DND-41 (cell line): ENCODE results near the gene GRIN2A.

Experiments
- ATAC-seq: fragments of 200-7000 bp; cut with Tn5 transposase; 3 replicates; pipeline ENCODE4 v1.9.1; 2021; ENCODE audit warnings: low read depth; ENCODE audit not compliant: insufficient read depth
- DNase-seq: peaks from one replicate; pipeline ENCODE4 v3.0.0-alpha.2; 2020
- H2AFZ ChIP-seq: 2 replicates; pipeline ENCODE4 v1.6.0; 2012; ENCODE audit warnings: low read depth, low read length
- H3K27ac ChIP-seq: 2 replicates; pipeline ENCODE4 v1.5.1; 2012; ENCODE audit warnings: low read length, inconsistent platforms
- H3K27me3 ChIP-seq: fragments of 200-600 bp; sonication (generic); 2 replicates; pipeline ENCODE4 v1.6.0; 2012; ENCODE audit warnings: low read length, mild to moderate bottlenecking, inconsistent platforms; ENCODE audit not compliant: insufficient read depth, poor library complexity
- H3K36me3 ChIP-seq: 2 replicates; pipeline ENCODE4 v1.5.1; 2012; ENCODE audit warnings: low read length, inconsistent platforms; ENCODE audit not compliant: insufficient read depth
- H3K4me1 ChIP-seq: 2 replicates; pipeline ENCODE4 v1.5.1; 2012; ENCODE audit warnings: mild to moderate bottlenecking, low read length; ENCODE audit not compliant: insufficient read depth
- H3K4me2 ChIP-seq: 2 replicates; pipeline ENCODE4 v1.6.0; 2012; ENCODE audit warnings: mild to moderate bottlenecking, moderate library complexity, low read length, inconsistent platforms; ENCODE audit not compliant: insufficient read depth
- H3K4me3 ChIP-seq, 2 experiments: fragments of 200-600 bp in 1 of 2; shearing (Covaris generic) in 1 of 2; 2 replicates each; pipeline ENCODE4 v1.5.1; 2012 to 2016; ENCODE audit warnings: inconsistent platforms in 2 of 2, low read length in 2 of 2, mild to moderate bottlenecking in 2 of 2, low read depth in 1 of 2, moderate library complexity in 1 of 2
- H3K79me2 ChIP-seq: 2 replicates; pipeline ENCODE4 v1.6.0; 2012; ENCODE audit warnings: low read length, inconsistent platforms; ENCODE audit not compliant: insufficient read depth
- H3K9ac ChIP-seq: 2 replicates; pipeline ENCODE4 v1.6.0; 2012; ENCODE audit warnings: low read depth, mild to moderate bottlenecking, inconsistent platforms, low read length, moderate library complexity
- H3K9me3 ChIP-seq: 2 replicates; pipeline ENCODE4 v1.5.1; 2012; ENCODE audit warnings: low read length, moderate library complexity, mild to moderate bottlenecking, inconsistent platforms; ENCODE audit not compliant: insufficient read depth, severe bottlenecking
- H4K20me1 ChIP-seq: 2 replicates; pipeline ENCODE4 v1.6.0; 2012; ENCODE audit warnings: low read length; ENCODE audit not compliant: insufficient read depth
- CTCF ChIP-seq: IDR thresholded peaks from 2 replicates; pipeline ENCODE4 v1.5.1; 2012; ENCODE audit warnings: borderline replicate concordance, low read length, moderate library complexity, mild to moderate bottlenecking; ENCODE audit not compliant: poor library complexity, severe bottlenecking; ENCODE audit errors: extremely low read depth
- EZH2 ChIP-seq: IDR thresholded peaks from 3 replicates; pipeline ENCODE4 v1.6.1; 2012; ENCODE audit warnings: borderline replicate concordance, low read depth, mild to moderate bottlenecking, moderate library complexity, low read length, inconsistent platforms; ENCODE audit not compliant: severe bottlenecking

GRIN2A gene

GRCh38 chr16:9911989-9912388 is 270.2 kb downstream of the GRIN2A start:
- Histone ChIP-seq H3K27ac (no peak overlapping the region), H3K4me2 (no peak overlapping the region), H4K20me1 (no peaks in the 10 kb centered on the region), H2AFZ (no peak overlapping the region), H3K9ac (no peak overlapping the region), H3K4me1 (no peaks in the 10 kb centered on the region), H3K9me3 (no peaks in the 10 kb centered on the region), H3K4me3 (no peak overlapping the region), H3K27me3 (no peaks in the 10 kb centered on the region), H3K79me2 (no peaks in the 10 kb centered on the region), H3K36me3 (no peaks in the 10 kb centered on the region)
- DNase-seq (no peak), ATAC-seq (no peak)
- TF ChIP-seq EZH2 = no peak
- TF ChIP-seq CTCF = no peak

DNA sequence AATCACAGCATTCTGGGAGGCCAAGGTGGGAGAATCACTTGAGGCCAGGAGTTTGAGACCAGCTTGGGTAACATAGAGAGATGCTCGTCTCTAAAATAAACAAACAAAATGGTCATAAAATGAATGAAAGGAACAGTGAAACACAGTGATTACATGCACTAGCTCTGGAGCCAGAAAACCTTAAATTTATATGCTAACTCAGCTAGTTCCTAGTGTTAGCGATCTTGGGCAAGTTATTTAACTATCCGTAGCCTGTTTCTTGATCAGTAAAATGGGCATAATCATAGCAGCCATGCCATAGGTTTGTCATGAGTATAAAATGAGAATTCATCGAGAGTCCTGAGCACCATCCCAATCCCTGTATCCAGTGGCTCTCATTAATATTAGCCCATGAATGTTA is 271.0 kb downstream of the GRIN2A start:
- H3K4me1 ChIP-seq = no peaks in the 10 kb centered on the region
- no peaks in the 10 kb centered on the region for H3K27me3 ChIP-seq
- TF ChIP-seq CTCF = no peak
- TF ChIP-seq EZH2 = no peak
- no peaks in the 10 kb centered on the region for H3K79me2 ChIP-seq
- ATAC-seq (no peak), DNase-seq (no peak)
- no peak overlapping the region for H3K9ac ChIP-seq
- H3K36me3 ChIP-seq = no peaks in the 10 kb centered on the region
- H3K9me3 ChIP-seq = no peaks in the 10 kb centered on the region
- no peak overlapping the region for H3K4me2 ChIP-seq
- H3K4me3 ChIP-seq = no peak overlapping the region
- no peaks in the 10 kb centered on the region for H4K20me1 ChIP-seq
- no peak overlapping the region for H2AFZ ChIP-seq
- H3K27ac ChIP-seq = no peak overlapping the region

DNA sequence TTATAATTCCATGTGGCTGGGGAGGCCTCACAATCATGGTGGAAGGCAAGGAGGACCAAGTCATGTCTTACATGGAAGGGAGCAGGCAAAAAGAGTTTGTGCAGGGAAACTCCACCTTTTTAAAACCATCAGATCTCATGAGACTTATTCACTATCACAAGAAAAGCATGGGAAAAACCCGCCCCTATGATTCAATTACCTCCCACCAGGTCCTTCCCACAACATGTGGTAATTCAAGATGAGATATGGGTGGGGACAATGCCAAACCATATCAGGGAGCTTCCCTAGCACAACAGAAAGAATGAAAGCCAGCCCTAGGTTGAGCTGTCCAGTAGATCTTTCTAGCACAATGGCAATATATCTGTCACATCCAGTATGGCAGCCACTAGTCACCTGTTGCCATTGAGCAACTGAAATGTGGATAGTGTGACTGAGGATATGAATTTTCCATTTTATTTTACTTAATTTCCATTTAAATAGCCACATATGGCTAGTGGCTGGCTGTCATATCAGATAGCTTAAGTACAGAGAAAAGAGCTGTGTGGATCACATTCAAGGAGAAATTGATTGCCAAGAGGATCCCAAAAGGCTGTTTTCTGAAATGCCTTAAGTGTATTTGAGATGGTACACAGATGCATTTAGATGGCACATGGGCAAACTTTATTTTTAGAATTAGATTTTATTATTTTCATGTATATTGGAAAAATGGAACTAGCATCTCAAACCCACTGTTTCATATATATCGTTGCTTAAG is 273.0 kb downstream of the GRIN2A start:
- TF ChIP-seq EZH2 (no peak), CTCF (no peak)
- no peaks in the 10 kb centered on the region for H3K79me2 ChIP-seq
- H3K9me3 ChIP-seq = no peaks in the 10 kb centered on the region
- no peaks in the 10 kb centered on the region for H3K27me3 ChIP-seq
- no peaks in the 10 kb centered on the region for H4K20me1 ChIP-seq
- ATAC-seq = no peak
- no peaks in the 10 kb centered on the region for H3K36me3 ChIP-seq
- H3K27ac ChIP-seq = no peak overlapping the region
- no peak overlapping the region for H3K4me3 ChIP-seq
- no peak for DNase-seq
- H3K9ac ChIP-seq = no peak overlapping the region
- no peak overlapping the region for H3K4me2 ChIP-seq
- no peak overlapping the region for H2AFZ ChIP-seq
- H3K4me1 ChIP-seq = no peaks in the 10 kb centered on the region
